SK-N-SH (cell line): ENCODE data around the gene PLA2G4C. TPM values are rescaled to one million over a fixed set of nuclear protein-coding genes. Genes with fewer than 3 reads are reported as not detected.

Experiments used
- CTCF ChIA-PET: fragments of 300-600, 350-600 bp; formaldehyde crosslinking; extraction: SDS; loops from one replicate; lab custom pipeline; 2021; lab: Yijun Ruan, JAX
- POLR2A ChIA-PET: fragments of 350-600 bp; sonication (Branson Sonifier 250); formaldehyde crosslinking; extraction: SDS; loops from one replicate; lab custom pipeline; 2020; ENCODE audit warnings: antibody characterized with exemption, inconsistent platforms; lab: Yijun Ruan, JAX
- DNase-seq: peaks from one replicate; pipeline ENCODE4 v3.0.0; 2012
- H2AFZ ChIP-seq: fragments of 200-600 bp; sonication (generic); 2 replicates; pipeline ENCODE4 v1.8.1; 2016; ENCODE audit warnings: antibody characterized with exemption, mild to moderate bottlenecking, low read depth
- H3F3A ChIP-seq: fragments of 200-600 bp; sonication (generic); replicated peaks from 2 replicates; pipeline ENCODE3; 2016; ENCODE audit warnings: antibody characterized with exemption, mild to moderate bottlenecking; ENCODE audit not compliant: insufficient read depth
- H3K27ac ChIP-seq, 2 experiments: fragments of 200-500 bp in 1 of 2; fragments of 200-600 bp in 1 of 2; sonication (Bioruptor generic) in 1 of 2; sonication (generic), shearing (Covaris generic) in 1 of 2; 2 replicates each; pipeline versions ENCODE4 v1.5.1 to v1.6.1; 2014 to 2016; ENCODE audit warnings: low read depth in 2 of 2, inconsistent platforms in 1 of 2, low read length in 1 of 2, mild to moderate bottlenecking in 1 of 2, mixed read lengths in 1 of 2
- H3K27me3 ChIP-seq: fragments of 200-600 bp; sonication (generic), shearing (Covaris generic); 2 replicates; pipeline ENCODE4 v1.6.1; 2016; ENCODE audit warnings: mixed run types; ENCODE audit not compliant: insufficient read depth
- H3K36me3 ChIP-seq, 2 experiments: fragments of 200-500 bp in 1 of 2; fragments of 200-600 bp in 1 of 2; sonication (Bioruptor generic) in 1 of 2; sonication (generic) in 1 of 2; replicated peaks in 1 of 2; 2 replicates each; pipeline versions ENCODE3 to v1.5.1; 2014 to 2016; ENCODE audit warnings: low read length in 1 of 2, mild to moderate bottlenecking in 1 of 2; ENCODE audit not compliant: insufficient read depth in 2 of 2, control insufficient read depth in 1 of 2
- H3K4me1 ChIP-seq, 2 experiments: fragments of 200-500 bp in 1 of 2; fragments of 200-600 bp in 1 of 2; sonication (Bioruptor generic) in 1 of 2; sonication (generic), shearing (Covaris generic) in 1 of 2; 2 replicates each; pipeline versions ENCODE4 v1.5.1 to v1.6.1; 2014 to 2016; ENCODE audit warnings: low read depth in 1 of 2, low read length in 1 of 2, mixed run types in 1 of 2; ENCODE audit not compliant: insufficient read depth in 2 of 2, control insufficient read depth in 1 of 2
- H3K4me2 ChIP-seq: fragments of 200-600 bp; sonication (generic), shearing (Covaris generic); 2 replicates; pipeline ENCODE4 v1.6.1; 2017; ENCODE audit warnings: mixed run types
- H3K4me3 ChIP-seq, 2 experiments: fragments of 200-500 bp in 1 of 2; fragments of 200-600 bp in 1 of 2; sonication (Bioruptor generic) in 1 of 2; sonication (generic), shearing (Covaris generic) in 1 of 2; 2 replicates each; pipeline versions ENCODE4 v1.5.1 to v1.8.1; 2014 to 2016; ENCODE audit warnings: low read depth in 2 of 2, inconsistent platforms in 1 of 2, low read length in 1 of 2, mild to moderate bottlenecking in 1 of 2, mixed read lengths in 1 of 2, moderate library complexity in 1 of 2
- H3K79me2 ChIP-seq: fragments of 200-600 bp; sonication (generic); 2 replicates; pipeline ENCODE4 v1.8.1; 2017; ENCODE audit warnings: mild to moderate bottlenecking; ENCODE audit not compliant: insufficient read depth
- H3K9ac ChIP-seq: fragments of 200-600 bp; sonication (generic); 2 replicates; pipeline ENCODE4 v1.6.1; 2017; ENCODE audit warnings: mixed run types
- H3K9me2 ChIP-seq: fragments of 200-600 bp; sonication (generic); 2 replicates; pipeline ENCODE4 v1.6.1; 2017; ENCODE audit warnings: mixed run types
- H3K9me3 ChIP-seq: fragments of 200-600 bp; sonication (generic); 2 replicates; pipeline ENCODE4 v1.6.1; 2017; ENCODE audit warnings: mixed run types, mild to moderate bottlenecking, moderate library complexity
- H4K20me1 ChIP-seq: fragments of 200-600 bp; sonication (generic); 2 replicates; pipeline ENCODE4 v1.6.1; 2017; ENCODE audit warnings: mild to moderate bottlenecking, mixed run types; ENCODE audit not compliant: insufficient read depth
- CHD2 ChIP-seq: fragments of 150-350 bp; IDR thresholded peaks from 2 replicates; pipeline ENCODE4 v1.6.1; 2018; ENCODE audit warnings: low read length; ENCODE audit not compliant: partially characterized antibody
- ELF1 ChIP-seq: IDR thresholded peaks from 2 replicates; pipeline ENCODE4 v1.4.0; 2012
- EP300 ChIP-seq, 2 experiments: IDR thresholded peaks; 2 replicates each; pipeline versions ENCODE4 v1.4.0 to v1.6.1; 2012; ENCODE audit warnings: borderline replicate concordance in 1 of 2, low read depth in 1 of 2, low read length in 1 of 2
- EZH2phosphoT487 ChIP-seq: fragments of 200-600 bp; sonication (generic); IDR thresholded peaks from 2 replicates; pipeline ENCODE4 v1.6.1; 2017; ENCODE audit warnings: low read depth, mixed run types, mild to moderate bottlenecking, antibody characterized with exemption, moderate library complexity, borderline replicate concordance
- GATA2 ChIP-seq: sonication (generic); formaldehyde crosslinking; IDR thresholded peaks from 2 replicates; pipeline ENCODE4 v1.5.0; 2020; ENCODE audit warnings: mild to moderate bottlenecking, missing genetic modification reagents
- POLR2AphosphoS5 ChIP-seq: IDR thresholded peaks from 2 replicates; pipeline ENCODE4 v1.6.1; 2012; ENCODE audit warnings: low read depth, low read length
- RCOR1 ChIP-seq: fragments of 150-350 bp; IDR thresholded peaks from 2 replicates; pipeline ENCODE4 v1.6.1; 2017; ENCODE audit warnings: antibody characterized with exemption, low read length
- RXRA ChIP-seq: IDR thresholded peaks from 2 replicates; pipeline ENCODE4 v1.4.0; 2012; ENCODE audit warnings: low read depth, mild to moderate bottlenecking, borderline replicate concordance
- WGBS: methylation state at CpG from one replicate; pipeline ENCODE4 v1.1.6; 2017; ENCODE audit warnings: low lambda C conversion rate; 5-methylcytosine and 5-hydroxymethylcytosine counted together
- polyA plus RNA-seq, 3 experiments: library from polyadenylated mRNA; depleted of rRNA; stranded (reverse); fragments of >200 nt; gene quantifications; 2 replicates each; pipeline ENCODE4 v1.2.3, GENCODE V29; 2012
- TF ChIP-seq, protein P1 (sequence below): IDR thresholded peaks from 2 replicates; pipeline ENCODE4; 2012
- TF ChIP-seq, protein P2 (sequence below): fragments of 150-350 bp; IDR thresholded peaks from 2 replicates; pipeline ENCODE4 v1.6.1; 2016; ENCODE audit warnings: mild to moderate bottlenecking, low read depth, low read length
- TF ChIP-seq, protein P3 (sequence below): IDR thresholded peaks from 2 replicates; pipeline ENCODE4 v1.6.1; 2012; ENCODE audit warnings: mild to moderate bottlenecking, low read depth, low read length, moderate library complexity
- TF ChIP-seq, protein P4 (sequence below): IDR thresholded peaks from 2 replicates; pipeline ENCODE4 v1.4.0; 2012; ENCODE audit warnings: low read depth, borderline replicate concordance
- TF ChIP-seq, protein P5 (sequence below): IDR thresholded peaks from 2 replicates; pipeline ENCODE4 v1.4.0; 2012; ENCODE audit warnings: low read depth, borderline replicate concordance
- TF ChIP-seq, protein P6 (sequence below): fragments of 200-600 bp; sonication (generic); IDR thresholded peaks from 2 replicates; pipeline ENCODE4 v1.6.1; 2017; ENCODE audit warnings: antibody characterized with exemption, mild to moderate bottlenecking, moderate library complexity
- TF ChIP-seq, protein P7 (sequence below): IDR thresholded peaks from 2 replicates; pipeline ENCODE4 v1.4.0; 2012; ENCODE audit warnings: low read depth

Gene PLA2G4C
- polyA plus RNA-seq, 1 of the 3 experiments (the other 2 are of a cell fraction), result 6.1 TPM

DNA sequence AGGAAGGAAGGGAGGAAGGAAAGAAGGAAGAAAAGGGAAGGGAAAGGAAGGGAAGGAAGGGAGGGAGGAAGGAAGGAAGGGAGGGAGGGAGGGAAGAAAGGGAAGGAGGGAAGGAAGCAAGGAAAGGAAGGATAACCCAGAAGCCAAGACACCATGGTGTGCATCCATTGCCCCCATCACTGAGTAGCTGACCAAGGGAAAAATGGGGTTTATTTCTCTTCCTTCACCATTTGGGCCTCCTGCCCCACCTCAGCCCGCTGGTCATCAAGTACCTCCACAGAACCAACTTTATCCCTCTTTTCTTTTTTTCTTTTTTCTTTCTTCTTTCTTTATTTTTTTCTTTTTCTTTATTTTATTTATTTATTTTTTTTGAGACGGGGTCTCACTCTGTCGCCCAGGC is 87.1 kb downstream of the PLA2G4C start:
- TF ChIP-seq EZH2phosphoT487 (no peak), POLR2AphosphoS5 (no peak), RXRA (no peak), RCOR1 (no peak), EP300 (IDR thresholded peaks at IDR 0.05; ENCODE audit: borderline replicate concordance in 1 of 2, low read depth in 1 of 2, low read length in 1 of 2) (no peak), CHD2 (no peak), ELF1 (no peak), GATA2 (CRISPR knock-in tag) (no peak)
- TF ChIP-seq, protein P1, sequence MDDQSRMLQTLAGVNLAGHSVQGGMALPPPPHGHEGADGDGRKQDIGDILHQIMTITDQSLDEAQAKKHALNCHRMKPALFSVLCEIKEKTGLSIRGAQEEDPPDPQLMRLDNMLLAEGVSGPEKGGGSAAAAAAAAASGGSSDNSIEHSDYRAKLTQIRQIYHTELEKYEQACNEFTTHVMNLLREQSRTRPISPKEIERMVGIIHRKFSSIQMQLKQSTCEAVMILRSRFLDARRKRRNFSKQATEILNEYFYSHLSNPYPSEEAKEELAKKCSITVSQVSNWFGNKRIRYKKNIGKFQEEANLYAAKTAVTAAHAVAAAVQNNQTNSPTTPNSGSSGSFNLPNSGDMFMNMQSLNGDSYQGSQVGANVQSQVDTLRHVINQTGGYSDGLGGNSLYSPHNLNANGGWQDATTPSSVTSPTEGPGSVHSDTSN, result no peak
- TF ChIP-seq, protein P2, sequence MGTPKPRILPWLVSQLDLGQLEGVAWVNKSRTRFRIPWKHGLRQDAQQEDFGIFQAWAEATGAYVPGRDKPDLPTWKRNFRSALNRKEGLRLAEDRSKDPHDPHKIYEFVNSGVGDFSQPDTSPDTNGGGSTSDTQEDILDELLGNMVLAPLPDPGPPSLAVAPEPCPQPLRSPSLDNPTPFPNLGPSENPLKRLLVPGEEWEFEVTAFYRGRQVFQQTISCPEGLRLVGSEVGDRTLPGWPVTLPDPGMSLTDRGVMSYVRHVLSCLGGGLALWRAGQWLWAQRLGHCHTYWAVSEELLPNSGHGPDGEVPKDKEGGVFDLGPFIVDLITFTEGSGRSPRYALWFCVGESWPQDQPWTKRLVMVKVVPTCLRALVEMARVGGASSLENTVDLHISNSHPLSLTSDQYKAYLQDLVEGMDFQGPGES, result no peak
- TF ChIP-seq, protein P3, sequence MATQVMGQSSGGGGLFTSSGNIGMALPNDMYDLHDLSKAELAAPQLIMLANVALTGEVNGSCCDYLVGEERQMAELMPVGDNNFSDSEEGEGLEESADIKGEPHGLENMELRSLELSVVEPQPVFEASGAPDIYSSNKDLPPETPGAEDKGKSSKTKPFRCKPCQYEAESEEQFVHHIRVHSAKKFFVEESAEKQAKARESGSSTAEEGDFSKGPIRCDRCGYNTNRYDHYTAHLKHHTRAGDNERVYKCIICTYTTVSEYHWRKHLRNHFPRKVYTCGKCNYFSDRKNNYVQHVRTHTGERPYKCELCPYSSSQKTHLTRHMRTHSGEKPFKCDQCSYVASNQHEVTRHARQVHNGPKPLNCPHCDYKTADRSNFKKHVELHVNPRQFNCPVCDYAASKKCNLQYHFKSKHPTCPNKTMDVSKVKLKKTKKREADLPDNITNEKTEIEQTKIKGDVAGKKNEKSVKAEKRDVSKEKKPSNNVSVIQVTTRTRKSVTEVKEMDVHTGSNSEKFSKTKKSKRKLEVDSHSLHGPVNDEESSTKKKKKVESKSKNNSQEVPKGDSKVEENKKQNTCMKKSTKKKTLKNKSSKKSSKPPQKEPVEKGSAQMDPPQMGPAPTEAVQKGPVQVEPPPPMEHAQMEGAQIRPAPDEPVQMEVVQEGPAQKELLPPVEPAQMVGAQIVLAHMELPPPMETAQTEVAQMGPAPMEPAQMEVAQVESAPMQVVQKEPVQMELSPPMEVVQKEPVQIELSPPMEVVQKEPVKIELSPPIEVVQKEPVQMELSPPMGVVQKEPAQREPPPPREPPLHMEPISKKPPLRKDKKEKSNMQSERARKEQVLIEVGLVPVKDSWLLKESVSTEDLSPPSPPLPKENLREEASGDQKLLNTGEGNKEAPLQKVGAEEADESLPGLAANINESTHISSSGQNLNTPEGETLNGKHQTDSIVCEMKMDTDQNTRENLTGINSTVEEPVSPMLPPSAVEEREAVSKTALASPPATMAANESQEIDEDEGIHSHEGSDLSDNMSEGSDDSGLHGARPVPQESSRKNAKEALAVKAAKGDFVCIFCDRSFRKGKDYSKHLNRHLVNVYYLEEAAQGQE, result no peak
- TF ChIP-seq, protein P4, sequence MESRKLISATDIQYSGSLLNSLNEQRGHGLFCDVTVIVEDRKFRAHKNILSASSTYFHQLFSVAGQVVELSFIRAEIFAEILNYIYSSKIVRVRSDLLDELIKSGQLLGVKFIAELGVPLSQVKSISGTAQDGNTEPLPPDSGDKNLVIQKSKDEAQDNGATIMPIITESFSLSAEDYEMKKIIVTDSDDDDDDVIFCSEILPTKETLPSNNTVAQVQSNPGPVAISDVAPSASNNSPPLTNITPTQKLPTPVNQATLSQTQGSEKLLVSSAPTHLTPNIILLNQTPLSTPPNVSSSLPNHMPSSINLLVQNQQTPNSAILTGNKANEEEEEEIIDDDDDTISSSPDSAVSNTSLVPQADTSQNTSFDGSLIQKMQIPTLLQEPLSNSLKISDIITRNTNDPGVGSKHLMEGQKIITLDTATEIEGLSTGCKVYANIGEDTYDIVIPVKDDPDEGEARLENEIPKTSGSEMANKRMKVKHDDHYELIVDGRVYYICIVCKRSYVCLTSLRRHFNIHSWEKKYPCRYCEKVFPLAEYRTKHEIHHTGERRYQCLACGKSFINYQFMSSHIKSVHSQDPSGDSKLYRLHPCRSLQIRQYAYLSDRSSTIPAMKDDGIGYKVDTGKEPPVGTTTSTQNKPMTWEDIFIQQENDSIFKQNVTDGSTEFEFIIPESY, result no peak
- TF ChIP-seq, protein P5, sequence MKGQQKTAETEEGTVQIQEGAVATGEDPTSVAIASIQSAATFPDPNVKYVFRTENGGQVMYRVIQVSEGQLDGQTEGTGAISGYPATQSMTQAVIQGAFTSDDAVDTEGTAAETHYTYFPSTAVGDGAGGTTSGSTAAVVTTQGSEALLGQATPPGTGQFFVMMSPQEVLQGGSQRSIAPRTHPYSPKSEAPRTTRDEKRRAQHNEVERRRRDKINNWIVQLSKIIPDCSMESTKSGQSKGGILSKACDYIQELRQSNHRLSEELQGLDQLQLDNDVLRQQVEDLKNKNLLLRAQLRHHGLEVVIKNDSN, result no peak
- TF ChIP-seq, protein P6, sequence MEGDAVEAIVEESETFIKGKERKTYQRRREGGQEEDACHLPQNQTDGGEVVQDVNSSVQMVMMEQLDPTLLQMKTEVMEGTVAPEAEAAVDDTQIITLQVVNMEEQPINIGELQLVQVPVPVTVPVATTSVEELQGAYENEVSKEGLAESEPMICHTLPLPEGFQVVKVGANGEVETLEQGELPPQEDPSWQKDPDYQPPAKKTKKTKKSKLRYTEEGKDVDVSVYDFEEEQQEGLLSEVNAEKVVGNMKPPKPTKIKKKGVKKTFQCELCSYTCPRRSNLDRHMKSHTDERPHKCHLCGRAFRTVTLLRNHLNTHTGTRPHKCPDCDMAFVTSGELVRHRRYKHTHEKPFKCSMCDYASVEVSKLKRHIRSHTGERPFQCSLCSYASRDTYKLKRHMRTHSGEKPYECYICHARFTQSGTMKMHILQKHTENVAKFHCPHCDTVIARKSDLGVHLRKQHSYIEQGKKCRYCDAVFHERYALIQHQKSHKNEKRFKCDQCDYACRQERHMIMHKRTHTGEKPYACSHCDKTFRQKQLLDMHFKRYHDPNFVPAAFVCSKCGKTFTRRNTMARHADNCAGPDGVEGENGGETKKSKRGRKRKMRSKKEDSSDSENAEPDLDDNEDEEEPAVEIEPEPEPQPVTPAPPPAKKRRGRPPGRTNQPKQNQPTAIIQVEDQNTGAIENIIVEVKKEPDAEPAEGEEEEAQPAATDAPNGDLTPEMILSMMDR, result no peak
- TF ChIP-seq, protein P7, sequence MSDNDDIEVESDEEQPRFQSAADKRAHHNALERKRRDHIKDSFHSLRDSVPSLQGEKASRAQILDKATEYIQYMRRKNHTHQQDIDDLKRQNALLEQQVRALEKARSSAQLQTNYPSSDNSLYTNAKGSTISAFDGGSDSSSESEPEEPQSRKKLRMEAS, result no peak
- no peak overlapping the region for H3K4me3 ChIP-seq
- H3K9me2 ChIP-seq, result no peaks in the 10 kb centered on the region
- no peaks in the 10 kb centered on the region for H3K36me3 ChIP-seq
- H2AFZ ChIP-seq, result no peak overlapping the region
- no peaks in the 10 kb centered on the region for H3F3A ChIP-seq
- 3% methylated on average over 3 of the region's 3 CpGs for WGBS
- POLR2A ChIA-PET, result no interaction called here
- H3K79me2 ChIP-seq, result no peaks in the 10 kb centered on the region
- no peaks in the 10 kb centered on the region for H3K4me1 ChIP-seq
- H3K9me3 ChIP-seq, result no peaks in the 10 kb centered on the region
- DNase-seq, result no peak
- H4K20me1 ChIP-seq, result no peaks in the 10 kb centered on the region
- no peak overlapping the region for H3K27ac ChIP-seq
- H3K4me2 ChIP-seq, result no peak overlapping the region
- no peak overlapping the region for H3K9ac ChIP-seq
- CTCF ChIA-PET, result interaction anchor here (1.5 kb wide), 1 partner anchor 60 kb away, joined by 3 read pairs; no protein-coding TSS in a partner anchor
- H3K27me3 ChIP-seq, result peaks cover 54% of the 10 kb centered on the region
